ENCODE data around the gene DLGAP1. TPM values are rescaled to one million over a fixed set of nuclear protein-coding genes. Genes with fewer than 3 reads are reported as not detected.

The DLGAP1 gene
- total RNA-seq, 3 donors from 2014 or later = 0.96 to 17.6 (median 5.2) TPM

DNA sequence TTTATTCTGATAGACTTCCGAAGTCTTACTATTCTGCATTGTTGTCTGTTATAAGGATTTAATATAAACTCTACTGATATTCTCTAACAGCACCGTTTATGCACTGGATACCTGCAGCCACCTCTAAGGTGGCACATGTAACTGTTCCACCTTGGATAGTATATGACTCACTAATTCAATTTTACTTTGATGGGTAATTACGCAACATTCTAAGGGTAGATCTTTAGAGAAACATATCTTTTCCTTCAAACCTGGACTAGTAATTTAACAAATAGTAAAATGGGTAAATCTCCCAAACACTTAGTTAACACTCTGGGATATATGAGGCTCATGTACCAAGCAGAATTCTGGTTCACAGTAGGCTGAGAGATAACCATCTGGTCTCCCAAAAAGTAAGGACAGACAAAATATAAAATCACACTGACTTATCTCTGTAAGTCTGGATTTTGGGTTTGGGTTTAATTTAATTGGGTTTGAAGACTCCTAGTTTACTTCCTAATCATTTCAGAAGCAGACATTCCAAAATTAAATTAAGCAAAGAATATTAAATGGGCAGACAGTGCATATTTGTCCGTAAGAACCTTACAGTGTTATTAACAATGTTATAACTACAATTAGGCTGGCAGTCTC lies 590.3 kb downstream of the DLGAP1 start:
- intact Hi-C loops (cut with DNase I; ENCODE audit: low total_unique reads) = no loop called here
- H3K27me3 ChIP-seq = no peaks in the 10 kb centered on the region
- no peak overlapping the region for H3K4me3 ChIP-seq
- no peaks in the 10 kb centered on the region for H3K36me3 ChIP-seq
- H3K9me3 ChIP-seq = no peaks in the 10 kb centered on the region
- no peaks in the 10 kb centered on the region for H3K4me1 ChIP-seq
- H3K27ac ChIP-seq = no peak overlapping the region
- no peak for DNase-seq (ENCODE audit: low spot score in 2 of 2)
- TF ChIP-seq POLR2A (IDR thresholded peaks at IDR 0.05) = no peak
- TF ChIP-seq POLR2AphosphoS5 (IDR thresholded peaks at IDR 0.05) = no peak
- TF ChIP-seq, protein P1, sequence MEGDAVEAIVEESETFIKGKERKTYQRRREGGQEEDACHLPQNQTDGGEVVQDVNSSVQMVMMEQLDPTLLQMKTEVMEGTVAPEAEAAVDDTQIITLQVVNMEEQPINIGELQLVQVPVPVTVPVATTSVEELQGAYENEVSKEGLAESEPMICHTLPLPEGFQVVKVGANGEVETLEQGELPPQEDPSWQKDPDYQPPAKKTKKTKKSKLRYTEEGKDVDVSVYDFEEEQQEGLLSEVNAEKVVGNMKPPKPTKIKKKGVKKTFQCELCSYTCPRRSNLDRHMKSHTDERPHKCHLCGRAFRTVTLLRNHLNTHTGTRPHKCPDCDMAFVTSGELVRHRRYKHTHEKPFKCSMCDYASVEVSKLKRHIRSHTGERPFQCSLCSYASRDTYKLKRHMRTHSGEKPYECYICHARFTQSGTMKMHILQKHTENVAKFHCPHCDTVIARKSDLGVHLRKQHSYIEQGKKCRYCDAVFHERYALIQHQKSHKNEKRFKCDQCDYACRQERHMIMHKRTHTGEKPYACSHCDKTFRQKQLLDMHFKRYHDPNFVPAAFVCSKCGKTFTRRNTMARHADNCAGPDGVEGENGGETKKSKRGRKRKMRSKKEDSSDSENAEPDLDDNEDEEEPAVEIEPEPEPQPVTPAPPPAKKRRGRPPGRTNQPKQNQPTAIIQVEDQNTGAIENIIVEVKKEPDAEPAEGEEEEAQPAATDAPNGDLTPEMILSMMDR (IDR thresholded peaks at IDR 0.05) = no peak

DNA sequence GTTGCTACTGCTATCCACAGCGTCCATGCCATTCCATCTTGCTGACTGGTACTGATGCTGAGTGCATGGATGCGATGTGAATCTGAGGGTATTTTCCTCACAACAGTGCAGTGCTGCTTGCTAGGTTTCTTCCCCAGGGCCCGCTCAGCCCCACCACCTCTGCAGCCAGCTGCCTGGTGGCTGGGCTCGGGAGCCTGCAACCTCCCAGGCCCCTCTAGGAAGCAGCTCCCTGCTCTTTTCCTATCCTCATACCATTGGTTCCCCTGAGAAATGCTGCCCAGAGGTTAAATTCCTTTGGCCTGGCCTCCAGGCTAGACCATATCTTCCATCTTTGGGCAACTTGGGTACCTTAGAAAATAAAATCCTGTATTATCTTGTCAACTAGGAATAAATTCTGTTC lies 591.5 kb downstream of the DLGAP1 start:
- Histone ChIP-seq H3K36me3 (no peaks in the 10 kb centered on the region), H3K27me3 (no peaks in the 10 kb centered on the region), H3K4me1 (no peaks in the 10 kb centered on the region), H3K27ac (no peak overlapping the region), H3K9me3 (no peaks in the 10 kb centered on the region), H3K4me3 (no peak overlapping the region)
- intact Hi-C loops (cut with DNase I; ENCODE audit: low total_unique reads) = no loop called here
- TF ChIP-seq POLR2A (IDR thresholded peaks at IDR 0.05) (no peak), POLR2AphosphoS5 (IDR thresholded peaks at IDR 0.05) (no peak)
- TF ChIP-seq, protein P1 (IDR thresholded peaks at IDR 0.05) = no peak
- no peak for DNase-seq (ENCODE audit: low spot score in 2 of 2)

DNA sequence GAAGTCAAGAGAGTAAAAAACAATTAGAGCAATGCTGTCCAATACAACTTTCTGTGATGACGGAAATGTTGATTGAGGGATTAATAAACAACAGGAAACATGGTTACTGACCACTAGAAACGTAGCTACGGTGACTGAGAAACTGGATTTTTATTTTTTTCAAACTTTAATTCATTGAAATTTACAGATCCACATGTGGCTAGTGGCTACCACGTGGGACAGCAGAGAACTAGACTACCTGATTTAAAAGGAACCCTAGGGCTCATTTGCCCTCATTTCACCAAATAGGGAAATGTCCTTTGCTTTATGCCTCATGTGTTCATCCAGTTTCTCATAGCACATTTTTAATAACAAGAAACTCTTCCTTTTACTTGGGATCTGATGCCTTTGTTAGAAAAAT lies 592.1 kb downstream of the DLGAP1 start:
- Histone ChIP-seq H3K9me3 (no peaks in the 10 kb centered on the region), H3K4me3 (no peak overlapping the region), H3K36me3 (no peaks in the 10 kb centered on the region), H3K27ac (no peak overlapping the region), H3K4me1 (no peaks in the 10 kb centered on the region), H3K27me3 (no peaks in the 10 kb centered on the region)
- TF ChIP-seq POLR2A (IDR thresholded peaks at IDR 0.05) = no peak
- no peak for DNase-seq (ENCODE audit: low spot score in 2 of 2)
- intact Hi-C loops (cut with DNase I; ENCODE audit: low total_unique reads) = no loop called here

DNA sequence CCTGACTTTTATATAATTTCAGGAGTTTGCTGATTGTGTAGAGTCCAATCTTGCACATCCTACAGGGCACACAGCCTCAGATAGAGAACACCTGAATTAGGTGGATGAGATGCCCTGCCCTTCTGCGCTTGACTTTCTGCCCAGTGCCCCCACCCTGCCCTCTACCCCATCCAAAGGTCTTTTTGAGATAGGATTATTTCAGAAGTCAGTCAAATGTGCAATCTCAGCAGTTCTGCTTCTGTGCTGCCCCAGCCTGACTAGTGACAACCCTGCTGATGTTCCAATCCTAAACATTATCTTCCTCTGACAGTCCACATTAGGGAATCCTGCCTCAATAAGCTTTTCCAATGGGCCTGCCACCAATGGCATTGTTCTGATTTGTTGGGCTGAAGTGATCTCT lies 593.6 kb downstream of the DLGAP1 start:
- no peaks in the 10 kb centered on the region for H3K9me3 ChIP-seq
- no peak for TF ChIP-seq POLR2A (IDR thresholded peaks at IDR 0.05)
- no peak for TF ChIP-seq POLR2AphosphoS5 (IDR thresholded peaks at IDR 0.05)
- TF ChIP-seq, protein P1 (IDR thresholded peaks at IDR 0.05) = no peak
- H3K4me3 ChIP-seq = no peak overlapping the region
- intact Hi-C loops (cut with DNase I; ENCODE audit: low total_unique reads) = no loop called here
- H3K27me3 ChIP-seq = no peaks in the 10 kb centered on the region
- no peaks in the 10 kb centered on the region for H3K36me3 ChIP-seq
- H3K4me1 ChIP-seq = no peaks in the 10 kb centered on the region
- H3K27ac ChIP-seq = no peak overlapping the region
- no peak for DNase-seq (ENCODE audit: low spot score in 2 of 2)

DNA sequence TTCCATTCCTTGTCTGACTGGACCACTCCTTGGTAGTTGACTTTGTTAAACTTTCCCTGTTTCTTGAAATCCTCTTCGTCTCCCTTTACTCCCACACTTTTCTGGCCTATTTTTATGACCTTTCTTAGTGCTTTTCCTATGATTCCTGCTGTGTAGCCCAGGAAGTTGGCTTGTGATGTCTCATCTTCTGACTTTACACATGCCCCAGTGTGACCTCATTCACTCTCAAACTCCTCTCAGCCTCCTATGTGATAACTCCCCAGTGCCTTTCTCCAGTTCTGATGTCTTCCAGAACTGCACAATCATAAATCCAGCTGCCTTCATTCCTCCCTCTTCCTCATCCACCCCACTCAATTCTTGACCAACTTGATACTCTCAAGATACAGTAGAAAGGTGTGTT lies 597.6 kb downstream of the DLGAP1 start:
- intact Hi-C loops (cut with DNase I; ENCODE audit: low total_unique reads) = no loop called here
- Histone ChIP-seq H3K4me3 (no peak overlapping the region), H3K27me3 (no peaks in the 10 kb centered on the region), H3K4me1 (no peaks in the 10 kb centered on the region), H3K27ac (no peak overlapping the region), H3K9me3 (no peaks in the 10 kb centered on the region), H3K36me3 (no peaks in the 10 kb centered on the region)
- DNase-seq (ENCODE audit: low spot score in 2 of 2) = no peak
- TF ChIP-seq, protein P1 (IDR thresholded peaks at IDR 0.05) = no peak
- TF ChIP-seq POLR2A (IDR thresholded peaks at IDR 0.05) (no peak), POLR2AphosphoS5 (IDR thresholded peaks at IDR 0.05) (no peak)

DNA sequence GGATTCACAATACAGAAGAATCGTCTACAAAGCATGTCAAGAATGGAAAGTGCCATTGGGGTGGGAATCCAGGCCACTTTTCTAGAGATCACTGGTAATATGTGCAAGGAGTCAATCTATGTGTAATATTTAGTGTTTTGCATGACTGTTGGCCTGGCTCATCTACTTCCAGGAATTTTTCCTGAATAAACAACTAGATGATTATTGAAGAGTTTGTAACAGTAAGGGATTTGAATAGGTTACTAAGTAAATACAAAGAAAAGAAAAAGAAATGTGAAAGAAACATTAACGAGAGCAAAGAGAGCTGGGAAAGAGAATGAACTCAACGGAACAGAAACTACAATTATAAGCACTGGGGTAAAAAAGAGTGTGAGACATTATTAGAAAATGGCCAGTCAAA lies 599.1 kb downstream of the DLGAP1 start:
- Histone ChIP-seq H3K27ac (no peak overlapping the region), H3K9me3 (no peaks in the 10 kb centered on the region), H3K36me3 (no peaks in the 10 kb centered on the region), H3K4me3 (no peak overlapping the region), H3K4me1 (no peaks in the 10 kb centered on the region), H3K27me3 (no peaks in the 10 kb centered on the region)
- intact Hi-C loops (cut with DNase I; ENCODE audit: low total_unique reads) = no loop called here
- TF ChIP-seq POLR2A (IDR thresholded peaks at IDR 0.05) (no peak), POLR2AphosphoS5 (IDR thresholded peaks at IDR 0.05) (no peak)
- TF ChIP-seq, protein P1 (IDR thresholded peaks at IDR 0.05) = no peak
- no peak for DNase-seq (ENCODE audit: low spot score in 2 of 2)

Measured in breast epithelium (tissue), 4 donors.